Stomach (tissue), 9 donors: Measurements from ENCODE around the gene ZNF829. TPM values are rescaled to one million over a fixed set of nuclear protein-coding genes. Genes with fewer than 3 reads are reported as not detected.
A peak's percentile ranks its signal among the peaks of the same experiment; 100 is the strongest.

ENCODE experiments used
- DNase-seq, 2 donors: peaks; one replicate each; pipeline versions ENCODE4 v3.0.0 to v3.0.0-alpha.2; 2013 to 2019
- H3K27ac ChIP-seq, 5 donors: fragments of 200-600 bp in 4 of 5; sonication (generic) in 4 of 5; one replicate each; pipeline ENCODE4 v1.5.1; 2013 to 2019; ENCODE audit warnings: mild to moderate bottlenecking in 1 of 5, moderate library complexity in 1 of 5
- H3K27me3 ChIP-seq, 3 donors: fragments of 200-600 bp; sonication (generic); one replicate each; pipeline ENCODE4 v1.5.1; 2017 to 2019; ENCODE audit warnings: mixed run types in 1 of 3
- H3K36me3 ChIP-seq, 4 donors: fragments of 200-600 bp; sonication (generic); 1 replicate in 3 of 4; 2 replicates in 1 of 4; pipeline ENCODE4 v1.5.1; 2016 to 2019
- H3K4me1 ChIP-seq, 4 donors: fragments of 200-600 bp; sonication (generic); one replicate each; pipeline ENCODE4 v1.5.1; 2016 to 2019
- H3K4me3 ChIP-seq, 4 donors: fragments of 200-600 bp; sonication (generic) in 3 of 4; one replicate each; pipeline ENCODE4 v1.5.1; 2016 to 2019; ENCODE audit warnings: mild to moderate bottlenecking in 1 of 4
- H3K9me3 ChIP-seq, 4 donors: fragments of 200-600 bp; sonication (generic); one replicate each; pipeline ENCODE4 v1.5.1; 2016 to 2019
- CTCF ChIP-seq, 7 experiments: fragments of 450-650 bp in 4 of 7; fragments of 200-600 bp in 3 of 7; sonication (generic) in 3 of 7; IDR thresholded peaks; one replicate each; pipeline ENCODE4 v1.5.1; 2016 to 2019; ENCODE audit warnings: antibody characterized with exemption in 7 of 7, control low read depth in 2 of 7, mild to moderate bottlenecking in 1 of 7
- EP300 ChIP-seq: sonication (generic); formaldehyde crosslinking; IDR thresholded peaks from one replicate; pipeline ENCODE4 v1.6.1; 2017; ENCODE audit warnings: antibody characterized with exemption
- POLR2A ChIP-seq, 4 donors: fragments of 450-650 bp; IDR thresholded peaks; one replicate each; pipeline ENCODE4 v1.6.1; 2016; ENCODE audit warnings: antibody characterized with exemption in 4 of 4, control low read depth in 2 of 4, mild to moderate bottlenecking in 1 of 4, moderate library complexity in 1 of 4
- POLR2AphosphoS5 ChIP-seq, 3 donors: sonication (generic); formaldehyde crosslinking; IDR thresholded peaks; one replicate each; pipeline ENCODE4 v1.6.1; 2016; ENCODE audit warnings: antibody characterized with exemption in 3 of 3
- WGBS, 5 donors: extraction: QIAGEN DNeasy Blood & Tissue Kit in 3 of 5; methylation state at CpG; one replicate each; pipeline versions ENCODE4 v1.1.5 to v1.1.7; 2013 to 2018; 5-methylcytosine and 5-hydroxymethylcytosine counted together
- intact Hi-C: fragments of 100-400 bp; cut with DNase I; formaldehyde crosslinking; loops from one replicate; pipeline ENCODE4 v1.15.1; 2023; ENCODE audit warnings: low total_unique reads
- polyA plus RNA-seq, 3 donors: library from polyadenylated mRNA; stranded (reverse); fragments of 200-250 nt; gene quantifications; one replicate each; pipeline ENCODE4 v1.2.3, GENCODE V29; 2013
- total RNA-seq, 5 donors: library from RNA; depleted of rRNA; stranded (reverse); fragments of >200 nt; gene quantifications; one replicate each; pipeline versions ENCODE4 v1.1.0 to v1.2.3, GENCODE V29; 2014 to 2016
- donor health status: healthy with polysubstance abuse.
- donor health status: Bipolar disorder and iron deficiency.
- donor health status: healthy.

ZNF829 gene
- total and polyA plus RNA-seq, 8 donors, result 0.45 to 7.7 (median 1.1) TPM; not detected in 1

GRCh38 chr19:36876993-36877938 lies 38.8 kb downstream of the ZNF829 start:
- Histone ChIP-seq H3K9me3 (peaks cover 74 to 100% (median 99%) of the 10 kb centered on the region in 4 donors), H3K36me3 (peaks cover 28 to 88% (median 80%) of the 10 kb centered on the region in 4 donors)

GRCh38 chr19:36851898-36852297 lies 64.2 kb downstream of the ZNF829 start:
- WGBS, 5 donors, result 96 to 100% (median 97%) methylated on average over 3 of the region's 3 CpGs
- no peaks in the 10 kb centered on the region for H3K27me3 ChIP-seq
- peaks cover 3 to 37% (median 21%) of the 10 kb centered on the region in 4 donors for H3K9me3 ChIP-seq
- DNase-seq, result no peak
- H3K36me3 ChIP-seq, result peaks cover 4 to 45% (median 39%) of the 10 kb centered on the region in 4 donors
- no peak for TF ChIP-seq CTCF (IDR thresholded peaks at IDR 0.05)
- no peak for TF ChIP-seq EP300
- no peak for TF ChIP-seq POLR2AphosphoS5 (IDR thresholded peaks at IDR 0.05)
- no peak for TF ChIP-seq POLR2A (IDR thresholded peaks at IDR 0.05)
- intact Hi-C loops, result no loop called here
- H3K4me3 ChIP-seq, result peak overlapping the region in 2 of 4 donors; percentile 72 to 75
- peaks cover 12 to 36% (median 21%) of the 10 kb centered on the region in 4 donors for H3K4me1 ChIP-seq
- H3K27ac ChIP-seq, result no peak overlapping the region

More at GRCh38 chr19:36876993-36877938, 38.8 kb downstream of the ZNF829 start:
- H3K27ac ChIP-seq, result no peak overlapping the region
- no peak overlapping the region for H3K4me3 ChIP-seq
- TF ChIP-seq POLR2AphosphoS5 (IDR thresholded peaks at IDR 0.05) (no peak), POLR2A (IDR thresholded peaks at IDR 0.05) (no peak), EP300 (no peak), CTCF (IDR thresholded peaks at IDR 0.05) (no peak)
- H3K4me1 ChIP-seq, result no peaks in the 10 kb centered on the region
- 96 to 98% (median 97%) methylated on average over 10 of the region's 10 CpGs for WGBS, 5 donors
- DNase-seq, result no peak
- H3K27me3 ChIP-seq, result no peaks in the 10 kb centered on the region
- intact Hi-C loops, result no loop called here

GRCh38 chr19:36850559-36851442 lies 65.3 kb downstream of the ZNF829 start, which contains the start of gene ZNF345:
TSS of gene ZNF345 (plus strand) at chr19:36850876. CDS start at chr19:36876831, 25,955 bp downstream.
- TF ChIP-seq CTCF (IDR thresholded peaks at IDR 0.05) (no peak), POLR2AphosphoS5 (IDR thresholded peaks at IDR 0.05) (peak in 2 of 3 donors; percentile 61 to 68), EP300 (no peak), POLR2A (IDR thresholded peaks at IDR 0.05) (no peak)
- H3K36me3 ChIP-seq, result peaks cover 5 to 43% (median 32%) of the 10 kb centered on the region in 4 donors
- DNase-seq, result peak; percentile 90 to 98
- WGBS, 5 donors, result 0 to 2% (median 1%) methylated on average over 37 to 43 of the region's 43 CpGs
- intact Hi-C loops, result no loop called here
- H3K4me3 ChIP-seq, result peak within 1 kb of the TSS; percentile 72 to 91 (median 78)
- H3K9me3 ChIP-seq, result peaks cover 0 to 35% (median 15%) of the 10 kb centered on the region in 4 donors
- H3K27ac ChIP-seq, result peak within 1 kb of the TSS; percentile 75 to 90 (median 87)
- peaks cover 12 to 36% (median 21%) of the 10 kb centered on the region in 4 donors for H3K4me1 ChIP-seq
- H3K27me3 ChIP-seq, result no peaks in the 10 kb centered on the region
